Measurements from ENCODE around the gene SSH2. TPM values are rescaled to one million over a fixed set of nuclear protein-coding genes. Genes with fewer than 3 reads are reported as not detected.

SSH2 gene
- total RNA-seq, 1 experiment from 2014 or later, result 14.6 TPM

DNA sequence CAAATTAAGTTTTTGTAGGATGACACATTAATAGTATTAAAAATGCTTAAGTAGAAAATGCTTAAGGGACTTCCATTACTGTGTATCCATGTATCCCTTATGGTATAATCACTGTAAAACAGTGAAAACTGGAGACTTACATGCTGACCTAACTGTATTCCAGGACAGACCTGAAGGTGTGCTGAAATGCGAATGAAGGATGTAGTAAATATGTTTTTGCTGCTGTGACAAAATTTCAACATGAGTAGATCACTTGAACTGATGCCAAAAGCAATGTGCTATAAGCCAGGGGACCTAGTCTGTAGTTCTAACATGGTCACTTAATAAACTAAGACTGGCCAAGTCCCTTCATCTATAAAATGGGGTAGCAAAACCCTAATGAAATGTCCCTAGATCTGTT, 165.3 kb downstream of the SSH2 start:
- H3K56ac ChIP-seq (ENCODE audit: insufficient read length, low read depth, low read length), result no peak overlapping the region
- no peak for DNase-seq
- H4K8ac ChIP-seq (replicated peaks; ENCODE audit: insufficient read length, low read depth, low read length), result no peak overlapping the region
- no peak overlapping the region for H2BK120ac ChIP-seq (ENCODE audit: low read depth, low read length, poor library complexity, severe bottlenecking)
- no peaks in the 10 kb centered on the region for H3K9me3 ChIP-seq (ENCODE audit: control insufficient read depth, low read depth, low read length)
- no peak overlapping the region for H2BK20ac ChIP-seq (ENCODE audit: low read depth, low read length, poor library complexity, severe bottlenecking)
- H3K79me2 ChIP-seq (ENCODE audit: insufficient read depth, low read length), result no peaks in the 10 kb centered on the region
- Mint-ChIP-seq H3K27ac (no peak overlapping the region), H3K36me3 (ENCODE audit: insufficient read depth in 1 of 3, low read depth in 3 of 3) (no peaks in the 10 kb centered on the region), H3K4me3 (no peak overlapping the region), H3K9me3 (no peaks in the 10 kb centered on the region; a peak in 1 of 5 replicates), H3K27me3 (ENCODE audit: low read depth) (peaks cover 15% of the 10 kb centered on the region), H3K4me1 (peaks cover 16 to 23% of the 10 kb centered on the region in 2 experiments)
- no CpG with 5 or more reads among the region's 1 CpG for WGBS (ENCODE audit: extremely low coverage, insufficient read length, low lambda C conversion rate)
- no peaks in the 10 kb centered on the region for H3K27me3 ChIP-seq (ENCODE audit: insufficient read depth, low read length)
- H2AFZ ChIP-seq (ENCODE audit: low read length), result no peak overlapping the region
- H2BK12ac ChIP-seq (ENCODE audit: insufficient read length, low read depth, low read length), result no peak overlapping the region
- no peak overlapping the region for H2BK5ac ChIP-seq (ENCODE audit: insufficient read length, low read length)
- peaks cover 13% of the 10 kb centered on the region for H3K23me2 ChIP-seq (ENCODE audit: insufficient read length, low read depth, low read length, poor library complexity, severe bottlenecking)
- no peak overlapping the region for H2BK15ac ChIP-seq (ENCODE audit: low read depth, low read length)
- H4K91ac ChIP-seq (ENCODE audit: insufficient read length, low read depth, low read length), result no peak overlapping the region
- H3K4me1 ChIP-seq (ENCODE audit: insufficient read depth, low read length), result no peaks in the 10 kb centered on the region
- H3T11ph ChIP-seq (ENCODE audit: low read length), result no peak overlapping the region
- no peak overlapping the region for H3K9ac ChIP-seq (ENCODE audit: extremely low read depth, insufficient read length, low read length)
- no peak overlapping the region for H3K4me2 ChIP-seq (ENCODE audit: insufficient read depth, insufficient read length, low read length)
- no peak overlapping the region for H2AK5ac ChIP-seq (ENCODE audit: insufficient read length, low read length)
- TF ChIP-seq, protein P1, sequence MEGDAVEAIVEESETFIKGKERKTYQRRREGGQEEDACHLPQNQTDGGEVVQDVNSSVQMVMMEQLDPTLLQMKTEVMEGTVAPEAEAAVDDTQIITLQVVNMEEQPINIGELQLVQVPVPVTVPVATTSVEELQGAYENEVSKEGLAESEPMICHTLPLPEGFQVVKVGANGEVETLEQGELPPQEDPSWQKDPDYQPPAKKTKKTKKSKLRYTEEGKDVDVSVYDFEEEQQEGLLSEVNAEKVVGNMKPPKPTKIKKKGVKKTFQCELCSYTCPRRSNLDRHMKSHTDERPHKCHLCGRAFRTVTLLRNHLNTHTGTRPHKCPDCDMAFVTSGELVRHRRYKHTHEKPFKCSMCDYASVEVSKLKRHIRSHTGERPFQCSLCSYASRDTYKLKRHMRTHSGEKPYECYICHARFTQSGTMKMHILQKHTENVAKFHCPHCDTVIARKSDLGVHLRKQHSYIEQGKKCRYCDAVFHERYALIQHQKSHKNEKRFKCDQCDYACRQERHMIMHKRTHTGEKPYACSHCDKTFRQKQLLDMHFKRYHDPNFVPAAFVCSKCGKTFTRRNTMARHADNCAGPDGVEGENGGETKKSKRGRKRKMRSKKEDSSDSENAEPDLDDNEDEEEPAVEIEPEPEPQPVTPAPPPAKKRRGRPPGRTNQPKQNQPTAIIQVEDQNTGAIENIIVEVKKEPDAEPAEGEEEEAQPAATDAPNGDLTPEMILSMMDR (conservative IDR thresholded peaks at IDR 0.05), result no peak
- H4K5ac ChIP-seq (ENCODE audit: insufficient read length, low read depth, low read length), result no peak overlapping the region
- no peak overlapping the region for H3K27ac ChIP-seq (ENCODE audit: insufficient read length, low read depth, low read length)
- H3K14ac ChIP-seq (ENCODE audit: insufficient read depth, low read length), result no peak overlapping the region
- no peak overlapping the region for H3K23ac ChIP-seq (ENCODE audit: insufficient read length, low read depth, low read length)
- no peaks in the 10 kb centered on the region for H3K79me1 ChIP-seq (ENCODE audit: insufficient read depth, low read depth, low read length, poor library complexity, severe bottlenecking)
- H4K20me1 ChIP-seq (ENCODE audit: control insufficient read depth, insufficient read depth, insufficient read length), result no peaks in the 10 kb centered on the region
- no peak overlapping the region for H3K18ac ChIP-seq (ENCODE audit: insufficient read length, low read depth, low read length)
- no peak overlapping the region for H3K4ac ChIP-seq (ENCODE audit: low read depth, low read length)

All from H9 (cell line).